Hepatocyte (in vitro differentiated cells): ENCODE data around the gene METTL25B.

Experiments
- CTCF ChIP-seq: fragments of 200-600 bp; sonication (generic); IDR thresholded peaks from 2 replicates; pipeline ENCODE4 v1.5.1; 2016; ENCODE audit warnings: antibody characterized with exemption, mild to moderate bottlenecking; ENCODE audit not compliant: poor library complexity
- EZH2 ChIP-seq: fragments of 200-600 bp; sonication (generic); IDR thresholded peaks from 2 replicates; pipeline ENCODE4 v1.6.1; 2016; ENCODE audit warnings: antibody characterized with exemption, mild to moderate bottlenecking, borderline replicate concordance

- no peak for TF ChIP-seq CTCF
- no peak for TF ChIP-seq EZH2
These were observed 15.4 kb downstream of the METTL25B start for GRCh38 chr1:156743367-156744302.
